HG03565 (cell line): ENCODE measurements around the gene SAMD10.

ENCODE experiments used
- ATAC-seq: cut with Tn5 transposase; IDR thresholded peaks from one replicate; pipeline ENCODE4 v1.9.1; 2021; ENCODE audit warnings: mild to moderate bottlenecking, moderate library complexity; ENCODE audit not compliant: unreplicated experiment

Gene SAMD10

GRCh38 chr20:63957690-63958441, 21.6 kb downstream of the SAMD10 start:
- ATAC-seq: no peak

DNA sequence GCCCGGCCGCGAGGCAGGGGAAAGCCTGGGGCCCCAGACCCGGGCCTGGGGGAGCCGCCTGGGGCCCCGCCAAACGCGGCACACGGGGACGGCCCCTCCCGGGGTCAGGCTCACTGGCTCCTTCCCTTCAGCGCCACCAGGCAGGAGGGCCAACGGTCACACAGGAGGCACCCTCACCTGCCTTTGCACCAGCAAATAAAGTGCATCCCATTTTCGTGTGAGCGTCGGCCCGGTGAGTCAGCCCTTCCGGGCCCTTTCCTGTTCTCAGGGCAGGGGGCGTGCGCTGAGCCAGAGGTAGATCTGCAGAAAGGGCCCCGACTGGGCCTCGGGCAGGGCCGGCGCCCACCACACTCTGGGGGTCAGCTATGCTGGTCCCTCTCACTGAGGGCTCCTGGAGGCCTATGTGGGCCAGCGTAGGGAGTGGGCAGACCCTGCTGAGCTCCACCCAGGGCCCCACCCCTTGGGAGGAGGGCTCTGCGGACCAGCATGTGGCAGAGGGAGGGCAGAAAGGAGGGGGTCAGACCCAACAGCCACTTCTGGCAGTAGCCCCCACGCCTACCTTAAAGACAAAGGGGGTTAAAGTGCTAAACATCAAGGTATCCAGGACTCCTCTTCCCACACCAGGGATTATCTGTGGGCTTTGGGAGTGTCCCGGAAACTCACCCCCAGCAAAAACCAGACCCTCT, 22.3 kb downstream of the SAMD10 start:
- ATAC-seq: no peak

DNA sequence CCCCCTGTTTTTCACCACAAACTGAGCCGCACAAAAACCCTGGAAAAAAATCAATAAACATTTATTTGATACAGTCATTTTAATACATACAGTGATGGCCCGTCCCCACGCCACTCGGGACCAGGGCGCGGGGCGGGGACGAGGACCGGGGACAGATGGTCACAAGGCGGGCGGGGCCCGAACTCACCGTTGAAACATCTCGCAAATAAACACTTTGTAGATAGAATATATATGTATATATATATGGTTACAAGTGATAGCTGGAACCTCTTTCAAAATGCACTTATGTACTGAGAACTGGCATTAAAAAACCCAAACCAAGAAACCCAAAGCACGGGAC, 22.8 kb downstream of the SAMD10 start:
- ATAC-seq: peak; percentile 11

- peak; percentile 55 for ATAC-seq
Measured at GRCh38 chr20:63955827-63956663, 23.4 kb downstream of the SAMD10 start, which contains the start of gene UCKL1. Gene UCKL1 (minus strand): TSS chr20:63956416. CDS start chr20:63956372, 44 bp downstream.

- peak; percentile 17 for ATAC-seq
Measured at GRCh38 chr20:63955281-63955826, 24.1 kb downstream of the SAMD10 start.

- no peak for ATAC-seq
Measured at GRCh38 chr20:63953764-63954429, 25.5 kb downstream of the SAMD10 start.

- ATAC-seq: no peak
Measured at GRCh38 chr20:63952769-63953168, 26.7 kb downstream of the SAMD10 start.

GRCh38 chr20:63952210-63952535, 27.3 kb downstream of the SAMD10 start:
- ATAC-seq: no peak

DNA sequence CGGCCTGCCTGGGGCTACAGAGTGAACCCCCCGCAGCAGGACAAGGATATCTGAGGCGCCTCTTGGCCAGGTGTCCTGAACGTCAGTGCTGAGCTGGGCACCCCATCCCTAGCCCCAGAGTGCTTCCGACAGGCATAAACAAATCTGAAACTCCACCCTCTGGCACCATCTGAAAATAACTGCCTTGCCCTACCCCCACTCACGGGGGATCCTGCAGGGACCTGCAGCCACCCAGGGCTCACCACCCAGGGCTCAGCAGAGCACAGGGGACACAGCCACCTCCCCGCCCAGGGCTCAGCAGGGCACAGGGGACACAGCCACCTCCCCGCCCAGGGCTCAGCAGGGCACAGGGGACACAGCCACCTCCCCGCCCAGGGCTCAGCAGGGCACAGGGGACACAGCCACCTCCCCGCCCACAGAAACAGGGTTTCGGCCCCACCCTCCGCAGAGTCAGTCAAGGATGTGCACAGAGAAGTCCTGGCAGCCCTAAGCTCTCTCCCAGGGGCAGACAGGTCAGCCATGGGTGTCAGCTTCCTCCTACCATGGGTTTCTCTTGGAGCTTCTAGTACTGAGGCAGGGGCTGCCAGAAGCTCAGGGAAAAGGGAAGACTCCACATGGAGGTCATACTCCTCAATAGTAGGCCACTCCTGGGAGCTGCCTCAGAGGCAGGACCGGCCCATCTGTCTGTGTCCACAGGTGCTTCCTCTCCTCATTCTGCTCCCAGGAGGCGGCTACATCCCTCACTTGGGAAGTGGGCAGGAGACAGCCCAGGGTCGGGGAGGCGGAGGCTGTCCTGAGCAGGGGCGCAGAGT, 27.8 kb downstream of the SAMD10 start:
- ATAC-seq: no peak

DNA sequence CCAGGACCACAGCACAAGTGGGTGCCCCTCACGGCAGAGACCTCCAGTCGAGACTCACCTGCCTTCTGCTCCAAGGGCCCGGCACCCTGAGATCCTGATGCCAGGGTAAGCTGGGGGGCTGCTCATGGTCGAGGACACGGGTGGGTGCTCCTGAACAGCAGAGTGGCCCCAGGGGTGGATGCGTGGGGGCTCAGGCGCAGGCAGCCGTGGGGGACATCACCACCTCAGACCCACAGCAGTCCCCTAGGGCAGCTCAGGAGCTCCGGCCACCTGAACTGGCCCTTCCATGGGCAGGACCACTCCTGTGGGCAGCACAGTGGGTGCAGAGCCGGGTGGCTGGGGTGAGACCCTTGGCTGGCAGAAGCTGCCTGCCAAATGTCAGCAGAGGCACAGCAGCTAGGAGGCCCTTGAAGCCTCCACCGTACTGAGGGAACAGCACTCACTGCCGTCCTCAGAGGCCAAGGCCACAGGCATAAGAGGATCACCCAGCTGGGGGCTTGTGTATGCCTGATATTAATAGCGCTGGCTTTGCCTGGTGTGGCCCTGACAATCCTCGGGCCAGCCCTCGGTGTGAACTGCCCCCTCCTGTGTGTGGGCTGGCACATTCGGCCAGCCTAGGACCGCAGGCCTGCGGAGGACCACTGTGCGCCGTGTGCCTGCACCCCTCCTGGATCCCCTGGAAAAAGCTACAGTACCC, 28.6 kb downstream of the SAMD10 start:
- no peak for ATAC-seq

DNA sequence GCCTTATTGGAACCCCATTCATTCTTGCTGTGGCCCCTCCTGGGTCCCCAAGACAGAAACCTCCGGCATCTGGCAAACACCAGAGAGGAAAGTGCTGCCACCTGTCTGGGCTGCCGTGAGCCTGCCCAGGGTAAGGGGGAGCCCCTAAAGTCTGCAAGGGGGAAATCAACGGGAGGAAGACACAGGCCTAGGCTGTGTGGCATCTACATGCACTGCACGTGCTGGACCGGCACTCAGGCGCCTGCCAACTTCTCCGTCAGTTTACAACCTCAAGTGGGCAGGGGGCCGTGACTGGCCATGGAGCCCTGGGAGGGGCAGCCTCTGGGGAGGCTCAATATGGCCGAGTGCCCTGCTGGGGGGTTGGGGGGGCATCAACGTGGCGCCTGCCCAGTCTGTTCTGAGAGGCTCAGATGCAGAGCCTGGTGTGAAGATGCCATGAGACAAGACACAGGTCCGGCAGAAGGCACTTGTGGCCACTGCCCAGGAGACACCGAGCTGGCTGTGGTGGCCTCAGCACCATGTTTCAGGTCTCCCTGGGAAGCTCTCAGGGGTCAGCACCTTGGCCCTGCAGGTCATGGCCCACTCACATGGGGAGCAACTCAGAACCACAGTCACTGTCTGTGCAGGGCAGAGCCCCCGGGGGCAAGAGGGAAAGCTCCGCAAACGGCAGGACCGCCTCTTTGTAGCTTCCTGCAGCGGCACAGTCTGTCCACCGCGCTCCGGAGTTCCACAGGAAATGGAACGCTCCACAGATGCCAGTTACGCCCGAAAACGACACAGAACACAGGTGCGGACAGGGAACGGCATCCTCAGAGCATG, 31.6 kb downstream of the SAMD10 start:
- ATAC-seq: no peak

DNA sequence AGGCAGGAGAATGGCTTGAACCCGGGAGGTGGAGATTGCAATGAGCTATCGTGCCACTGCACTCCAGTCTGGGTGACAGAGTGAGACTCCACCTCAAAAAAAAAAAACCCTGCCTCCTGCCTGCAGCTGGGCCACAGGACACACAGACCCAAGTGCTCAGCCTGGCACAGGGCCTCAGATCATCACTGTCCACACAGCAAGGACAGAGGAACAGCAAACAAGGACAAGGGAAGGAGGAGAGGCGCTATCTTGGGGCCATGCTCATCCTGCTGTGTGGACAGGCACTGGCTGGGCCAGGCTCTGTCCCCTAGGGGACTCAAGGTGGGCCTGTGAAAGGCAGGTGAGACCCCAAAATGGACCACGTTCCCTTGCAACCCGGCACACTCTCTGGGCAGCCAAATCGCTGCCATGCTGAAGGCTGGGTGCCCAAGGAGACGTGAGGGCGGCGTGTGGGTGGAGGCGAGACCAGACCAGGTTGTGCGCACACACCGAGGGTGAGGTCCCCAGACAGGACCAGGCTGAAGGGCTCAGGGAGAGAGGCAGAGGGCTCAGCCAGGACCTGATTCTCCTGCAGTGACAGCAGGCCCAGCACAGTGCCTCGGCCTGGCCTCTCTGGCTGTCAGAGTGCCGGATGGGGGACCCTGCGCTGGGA, 32.3 kb downstream of the SAMD10 start:
- no peak for ATAC-seq

DNA sequence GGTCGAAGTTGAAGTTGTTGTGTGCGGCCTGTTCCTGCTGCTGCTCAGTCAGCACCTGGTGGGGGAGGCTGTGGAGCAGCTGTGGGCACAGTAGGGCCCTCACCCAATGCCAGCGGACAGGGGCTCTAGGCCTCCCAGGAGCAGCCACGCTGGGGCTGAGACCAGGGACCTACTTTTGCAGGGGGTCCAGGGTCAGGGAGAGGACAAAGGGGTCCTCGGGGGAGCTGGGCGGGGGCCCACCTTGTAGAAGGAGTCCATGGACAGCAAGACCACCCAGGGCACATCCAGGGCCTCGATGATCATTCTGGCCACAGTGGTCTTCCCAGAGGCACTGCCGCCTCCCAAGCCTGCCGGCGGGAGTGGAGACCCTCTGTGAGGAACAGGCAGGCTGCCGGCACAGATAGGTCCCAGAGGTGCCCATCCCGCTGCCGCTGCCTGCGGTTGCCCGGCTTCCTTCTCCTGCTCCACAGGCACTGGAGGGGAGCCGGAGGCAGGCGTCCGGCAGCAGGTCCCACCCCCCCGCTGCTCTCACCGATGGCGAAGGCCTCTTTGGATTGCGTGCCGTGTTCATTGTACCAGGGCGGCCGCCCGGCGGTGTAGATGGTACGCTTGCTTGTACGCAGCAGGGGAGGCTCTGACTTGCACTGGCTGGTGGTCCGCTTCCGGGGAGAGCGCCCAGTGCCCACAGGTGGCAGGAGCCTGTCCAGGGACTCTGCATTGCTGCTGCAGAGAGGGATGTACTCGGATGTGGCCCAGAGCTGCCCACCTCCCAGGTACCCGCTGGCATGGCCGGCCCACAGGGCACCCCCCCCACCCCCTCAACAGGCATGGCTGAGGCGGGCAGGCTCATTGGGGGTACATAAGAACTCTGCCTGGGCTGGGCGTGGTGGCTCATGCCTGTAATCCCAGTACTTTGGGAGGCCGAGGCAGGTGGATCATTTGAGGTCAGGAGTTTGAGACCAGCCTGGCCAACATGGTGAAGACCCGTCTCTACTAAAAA, 33.2 kb downstream of the SAMD10 start:
- ATAC-seq: no peak

GRCh38 chr20:63945031-63945658, 34.3 kb downstream of the SAMD10 start:
- no peak for ATAC-seq

DNA sequence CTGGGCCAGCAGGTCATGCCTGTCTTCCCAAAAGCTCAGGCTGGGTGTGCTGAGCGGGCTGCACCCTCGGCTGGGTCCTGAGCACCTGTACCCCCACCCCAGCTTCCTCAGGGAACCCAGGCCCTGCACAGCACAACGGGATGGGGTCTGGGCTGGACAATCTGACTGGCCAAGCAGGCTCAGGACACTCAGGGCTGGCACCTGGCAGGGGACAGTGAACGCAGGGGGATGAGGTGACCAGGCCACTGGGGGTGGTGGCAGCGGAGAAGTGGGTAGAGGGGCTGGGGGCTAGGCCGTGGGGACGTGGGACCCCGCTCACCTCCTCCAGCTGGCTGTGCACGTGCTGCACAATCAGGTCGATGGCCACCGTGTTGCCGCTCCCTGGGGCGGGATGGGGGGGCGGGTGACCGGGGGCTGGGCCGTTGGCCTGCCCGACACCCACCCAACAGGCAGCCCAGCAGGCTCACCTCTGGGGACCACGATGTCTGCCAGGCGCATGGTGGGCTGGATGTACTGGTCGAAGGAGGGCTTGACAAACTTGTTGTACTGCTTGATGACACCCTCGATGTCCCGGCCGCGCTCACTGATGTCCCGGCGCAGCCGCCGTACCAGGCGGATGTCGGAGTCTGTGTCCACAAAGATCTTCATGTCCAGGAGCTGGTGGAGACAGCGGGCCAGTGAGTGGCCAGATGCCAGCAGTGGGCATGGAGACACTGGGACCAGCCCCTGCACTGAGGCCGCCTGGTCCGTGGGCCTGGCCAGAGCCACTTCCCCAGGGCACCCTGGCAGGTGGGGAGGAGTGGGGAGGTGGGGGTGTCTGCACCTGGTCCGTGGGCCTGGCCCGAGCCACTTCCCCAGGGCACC, 35.1 kb downstream of the SAMD10 start:
- ATAC-seq: no peak

DNA sequence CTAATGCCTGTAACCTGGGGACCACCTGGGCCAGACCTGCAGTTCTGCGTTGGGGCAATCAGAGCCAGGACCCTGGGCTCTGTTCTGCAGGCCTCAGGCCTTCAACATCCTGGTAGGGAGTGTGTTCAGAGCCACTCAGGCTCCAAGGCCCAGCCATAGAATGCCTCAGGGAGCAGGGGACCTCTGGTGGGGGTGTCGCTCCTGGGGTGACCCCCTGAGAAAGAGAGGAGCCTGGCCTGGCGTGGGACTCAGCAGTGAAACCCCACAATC, 35.7 kb downstream of the SAMD10 start:
- no peak for ATAC-seq
